ENCODE measurements around the gene YWHAB. TPM values are rescaled to one million over a fixed set of nuclear protein-coding genes. Genes with fewer than 3 reads are reported as not detected.

The YWHAB gene
- total and polyA plus RNA-seq, 2 donors from 2014 or later: 156 to 216 TPM

DNA sequence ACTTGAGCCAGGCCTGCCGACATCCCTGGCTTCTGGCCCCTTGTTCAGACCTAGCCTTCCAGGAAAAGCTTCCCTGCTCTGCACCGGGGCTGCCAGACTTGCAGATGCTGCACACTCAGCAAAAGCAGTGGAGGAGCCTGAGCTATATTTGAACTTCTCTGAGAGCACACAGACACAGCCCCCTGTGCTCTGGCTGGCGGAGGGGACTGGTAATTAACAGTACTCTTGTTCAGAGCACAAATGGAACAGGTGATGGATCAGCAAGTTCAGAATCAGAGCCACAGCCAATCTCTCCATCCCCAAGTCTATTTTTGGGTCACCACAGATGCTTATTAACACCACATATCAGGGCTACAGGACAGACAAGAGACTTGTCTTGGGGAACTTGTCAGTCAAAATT, 47.6 kb upstream of the YWHAB start:
- Histone ChIP-seq H3K27ac (ENCODE audit: low read depth in 2 of 2, low read length in 2 of 2) (no peak overlapping the region), H3K9ac (ENCODE audit: low read length in 3 of 3) (no peak overlapping the region), H3K27me3 (ENCODE audit: control insufficient read depth, insufficient read depth, low read length) (no peaks in the 10 kb centered on the region), H3K4me1 (ENCODE audit: control insufficient read depth in 2 of 3, insufficient read depth in 2 of 3, low read depth in 1 of 3, low read length in 3 of 3) (no peaks in the 10 kb centered on the region), H3K9me3 (ENCODE audit: control insufficient read depth in 2 of 3, insufficient read depth in 1 of 3, low read length in 3 of 3) (no peaks in the 10 kb centered on the region), H3K36me3 (ENCODE audit: control insufficient read depth in 2 of 3, insufficient read depth in 3 of 3, low read length in 3 of 3) (no peaks in the 10 kb centered on the region), H3K4me3 (ENCODE audit: low read length in 3 of 3) (no peak overlapping the region)
- intact Hi-C loops (cut with DNase I): no loop called here
- TF ChIP-seq CTCF (IDR thresholded peaks at IDR 0.05; ENCODE audit: borderline replicate concordance, extremely low read depth, insufficient read depth): no peak
- no peak for FAIRE-seq
- DNase-seq: no peak

DNA sequence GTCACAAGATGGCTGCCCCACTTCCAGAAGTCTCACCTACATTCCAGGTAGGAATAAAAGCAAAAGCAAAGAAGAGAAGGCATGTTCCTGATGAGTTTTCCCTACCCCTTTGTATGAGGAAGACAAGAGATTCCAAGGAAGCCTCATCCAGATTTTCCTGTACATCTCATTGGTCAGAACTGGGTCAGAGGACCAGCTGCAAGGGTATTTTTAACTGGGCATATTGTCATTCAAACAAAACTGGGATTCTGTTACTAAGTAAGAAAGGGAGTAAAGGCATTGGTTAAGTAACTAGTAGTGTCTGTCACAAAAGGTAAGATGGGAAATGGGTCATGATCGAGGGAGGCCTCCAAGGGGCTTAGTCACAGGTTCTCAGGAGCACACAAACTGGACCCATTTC, 47.0 kb upstream of the YWHAB start:
- Histone ChIP-seq H3K9ac (ENCODE audit: low read length in 3 of 3) (no peak overlapping the region), H3K27ac (ENCODE audit: low read depth in 2 of 2, low read length in 2 of 2) (no peak overlapping the region), H3K36me3 (ENCODE audit: control insufficient read depth in 2 of 3, insufficient read depth in 3 of 3, low read length in 3 of 3) (no peaks in the 10 kb centered on the region), H3K27me3 (ENCODE audit: control insufficient read depth, insufficient read depth, low read length) (no peaks in the 10 kb centered on the region), H3K9me3 (ENCODE audit: control insufficient read depth in 2 of 3, insufficient read depth in 1 of 3, low read length in 3 of 3) (no peaks in the 10 kb centered on the region), H3K4me3 (ENCODE audit: low read length in 3 of 3) (no peak overlapping the region), H3K4me1 (ENCODE audit: control insufficient read depth in 2 of 3, insufficient read depth in 2 of 3, low read depth in 1 of 3, low read length in 3 of 3) (no peaks in the 10 kb centered on the region)
- TF ChIP-seq CTCF (IDR thresholded peaks at IDR 0.05; ENCODE audit: borderline replicate concordance, extremely low read depth, insufficient read depth): no peak
- intact Hi-C loops (cut with DNase I): no loop called here
- no peak for DNase-seq
- FAIRE-seq: no peak

DNA sequence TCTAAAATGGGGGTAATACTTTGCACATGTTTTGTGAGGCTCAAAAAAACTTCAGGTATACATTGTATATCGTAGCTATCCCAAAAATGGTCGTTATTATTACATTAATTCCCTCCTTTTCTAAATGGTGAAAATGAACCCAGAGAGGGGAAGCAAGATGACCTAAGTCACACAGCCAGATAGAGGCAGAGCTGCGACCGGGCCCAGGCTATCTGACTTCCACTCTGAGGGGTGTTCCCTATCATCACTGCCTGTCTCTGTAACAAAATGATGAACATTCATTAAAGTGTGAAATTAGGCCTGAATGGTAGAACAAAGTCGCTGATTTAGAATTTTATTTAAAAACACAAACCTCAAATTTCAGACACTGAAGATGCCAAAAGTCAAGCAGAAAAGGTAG, 46.0 kb upstream of the YWHAB start:
- intact Hi-C loops (cut with DNase I): no loop called here

More for the DNA sequence above, 46.0 kb upstream of the YWHAB start:
- DNase-seq (no peak), FAIRE-seq (no peak)
- H3K4me1 ChIP-seq (ENCODE audit: control insufficient read depth in 2 of 3, insufficient read depth in 2 of 3, low read depth in 1 of 3, low read length in 3 of 3): no peaks in the 10 kb centered on the region
- H3K9me3 ChIP-seq (ENCODE audit: control insufficient read depth in 2 of 3, insufficient read depth in 1 of 3, low read length in 3 of 3): no peaks in the 10 kb centered on the region
- TF ChIP-seq CTCF (IDR thresholded peaks at IDR 0.05; ENCODE audit: borderline replicate concordance, extremely low read depth, insufficient read depth): no peak
- no peak overlapping the region for H3K27ac ChIP-seq (ENCODE audit: low read depth in 2 of 2, low read length in 2 of 2)
- no peak overlapping the region for H3K9ac ChIP-seq (ENCODE audit: low read length in 3 of 3)
- H3K36me3 ChIP-seq (ENCODE audit: control insufficient read depth in 2 of 3, insufficient read depth in 3 of 3, low read length in 3 of 3): no peaks in the 10 kb centered on the region
- no peak overlapping the region for H3K4me3 ChIP-seq (ENCODE audit: low read length in 3 of 3)
- no peaks in the 10 kb centered on the region for H3K27me3 ChIP-seq (ENCODE audit: control insufficient read depth, insufficient read depth, low read length)
